ENCODE results near the gene MED13L. TPM values are rescaled to one million over a fixed set of nuclear protein-coding genes. Genes with fewer than 3 reads are reported as not detected.

The MED13L gene
- total and polyA plus RNA-seq, 2 donors (not counting 3 experiments of a cell fraction or from before 2014, with no cell fraction given): 27.4 to 93.6 TPM

DNA sequence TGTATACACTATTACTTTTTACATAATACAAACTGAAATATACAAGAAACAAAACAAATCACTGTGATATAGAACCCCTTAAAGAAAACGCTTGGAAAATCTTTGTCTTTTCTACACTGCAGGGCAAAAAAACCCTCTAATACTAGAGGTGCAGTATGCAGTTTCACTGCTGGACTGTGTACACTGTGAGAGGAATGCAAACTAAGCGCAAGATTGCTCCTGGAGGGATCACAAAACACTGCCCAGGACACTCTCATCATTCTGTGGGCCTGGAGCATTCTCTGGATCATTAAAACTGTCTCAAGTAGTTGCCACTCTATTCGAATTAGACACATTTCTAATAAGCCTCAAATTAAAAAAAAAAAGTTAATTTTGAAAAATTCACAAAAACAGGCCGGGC is 217.6 kb downstream of the MED13L start:
- H3K4me2 ChIP-seq (ENCODE audit: insufficient read depth, low read length): no peak overlapping the region
- no peak overlapping the region for H3K27ac ChIP-seq (ENCODE audit: insufficient read depth, low read depth, low read length)
- no peaks in the 10 kb centered on the region for H3K27me3 ChIP-seq (ENCODE audit: control insufficient read depth in 2 of 2, insufficient read depth in 2 of 2, low read length in 2 of 2)
- dilution Hi-C loops (cut with MboI; ENCODE audit: extremely low pct_ligation_motif_present, low sequenced_read_pairs): no loop called here
- H3K79me2 ChIP-seq (ENCODE audit: control insufficient read depth, insufficient read depth, low read length): peaks cover 26% of the 10 kb centered on the region
- no peaks in the 10 kb centered on the region for H4K20me1 ChIP-seq (replicated peaks; ENCODE audit: control insufficient read depth, extremely low read depth, insufficient read depth, low read length)
- ChIA-PET POLR2A (no interaction called here), CTCF (interaction anchor here (1.2 kb wide), 1 partner anchor 176 kb away, joined by 5 read pairs; no protein-coding TSS in a partner anchor)
- no peaks in the 10 kb centered on the region for H3K9me3 ChIP-seq (replicated peaks; ENCODE audit: control insufficient read depth, insufficient read depth, low read length)
- FAIRE-seq (no peak), DNase-seq (ENCODE audit: low read depth, low spot score) (no peak)
- no peak overlapping the region for H3K4me3 ChIP-seq (replicated peaks in 1 of 3; ENCODE audit: insufficient read depth in 1 of 3, low read depth in 1 of 3, low read length in 3 of 3)
- no peaks in the 10 kb centered on the region for H3K36me3 ChIP-seq (ENCODE audit: control insufficient read depth in 2 of 2, extremely low read depth in 1 of 2, insufficient read depth in 2 of 2, low read length in 2 of 2)
- no peaks in the 10 kb centered on the region for H3K4me1 ChIP-seq (ENCODE audit: control insufficient read depth, extremely low read depth, insufficient read depth, low read length)
- no peaks in the 10 kb centered on the region for H3K9me1 ChIP-seq (replicated peaks; ENCODE audit: control insufficient read depth, extremely low read depth, insufficient read depth, low read length)
- no peak overlapping the region for H3K9ac ChIP-seq (replicated peaks; ENCODE audit: extremely low read depth, insufficient read depth, low read length)
- H2AFZ ChIP-seq (ENCODE audit: low read depth, low read length): no peak overlapping the region
- intact Hi-C loops (cut with micrococcal nuclease): no loop called here
- TF ChIP-seq FOS (IDR thresholded peaks at IDR 0.05; ENCODE audit: borderline replicate concordance, insufficient read depth, low read length) (no peak), JUN (IDR thresholded peaks at IDR 0.05; ENCODE audit: borderline replicate concordance, insufficient read depth, insufficient read length, low read depth) (no peak), MYC (IDR thresholded peaks at IDR 0.05; ENCODE audit: low read depth, low read length) (no peak), GATA2 (IDR thresholded peaks at IDR 0.05; ENCODE audit: insufficient read depth, insufficient read length, low read depth, low read length) (no peak), EZH2 (IDR thresholded peaks at IDR 0.05; ENCODE audit: borderline replicate concordance, low read depth, low read length, severe bottlenecking) (no peak), POLR2A (IDR thresholded peaks at IDR 0.05; ENCODE audit: low read depth, low read length) (no peak), POLR2AphosphoS5 (IDR thresholded peaks at IDR 0.05; ENCODE audit: insufficient read depth, low read depth, low read length) (no peak)
- TF ChIP-seq, protein P1, sequence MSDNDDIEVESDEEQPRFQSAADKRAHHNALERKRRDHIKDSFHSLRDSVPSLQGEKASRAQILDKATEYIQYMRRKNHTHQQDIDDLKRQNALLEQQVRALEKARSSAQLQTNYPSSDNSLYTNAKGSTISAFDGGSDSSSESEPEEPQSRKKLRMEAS (IDR thresholded peaks at IDR 0.05; ENCODE audit: insufficient read depth, insufficient read length): no peak
- TF ChIP-seq, protein P2, sequence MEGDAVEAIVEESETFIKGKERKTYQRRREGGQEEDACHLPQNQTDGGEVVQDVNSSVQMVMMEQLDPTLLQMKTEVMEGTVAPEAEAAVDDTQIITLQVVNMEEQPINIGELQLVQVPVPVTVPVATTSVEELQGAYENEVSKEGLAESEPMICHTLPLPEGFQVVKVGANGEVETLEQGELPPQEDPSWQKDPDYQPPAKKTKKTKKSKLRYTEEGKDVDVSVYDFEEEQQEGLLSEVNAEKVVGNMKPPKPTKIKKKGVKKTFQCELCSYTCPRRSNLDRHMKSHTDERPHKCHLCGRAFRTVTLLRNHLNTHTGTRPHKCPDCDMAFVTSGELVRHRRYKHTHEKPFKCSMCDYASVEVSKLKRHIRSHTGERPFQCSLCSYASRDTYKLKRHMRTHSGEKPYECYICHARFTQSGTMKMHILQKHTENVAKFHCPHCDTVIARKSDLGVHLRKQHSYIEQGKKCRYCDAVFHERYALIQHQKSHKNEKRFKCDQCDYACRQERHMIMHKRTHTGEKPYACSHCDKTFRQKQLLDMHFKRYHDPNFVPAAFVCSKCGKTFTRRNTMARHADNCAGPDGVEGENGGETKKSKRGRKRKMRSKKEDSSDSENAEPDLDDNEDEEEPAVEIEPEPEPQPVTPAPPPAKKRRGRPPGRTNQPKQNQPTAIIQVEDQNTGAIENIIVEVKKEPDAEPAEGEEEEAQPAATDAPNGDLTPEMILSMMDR (IDR thresholded peaks at IDR 0.05; ENCODE audit: extremely low read depth in 1 of 2, insufficient read depth in 1 of 2, low read depth in 1 of 2, low read length in 2 of 2): no peak
- BruUV-seq (replicated peaks): no TSS peak
